ENCODE measurements around the gene C16orf74.

The C16orf74 gene

GRCh38 chr16:85750827-85751697, at the start of gene C16orf74:
Gene C16orf74, minus strand, starts transcription at chr16:85751096. Its CDS starts 15,879 bp downstream, at chr16:85735217.
- peak; percentile 79 for DNase-seq (ENCODE audit: low spot score)

DNA sequence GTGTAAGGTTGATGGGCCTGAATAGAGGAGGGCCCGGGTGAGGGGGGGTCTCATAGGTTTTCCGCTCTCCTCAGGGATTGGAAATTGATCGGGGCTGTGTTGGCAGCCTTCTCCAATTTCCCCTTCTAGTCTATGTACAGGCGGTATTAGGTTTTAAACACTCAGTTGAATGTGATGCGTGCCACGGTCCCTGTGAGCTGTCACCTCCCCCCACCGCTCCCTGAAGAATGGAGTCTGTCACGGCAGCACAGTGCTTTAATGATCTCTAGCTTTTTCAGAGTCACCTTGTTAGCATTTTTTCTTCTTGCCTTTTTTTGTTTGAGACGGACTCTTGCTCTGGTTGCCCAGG, 49.4 kb upstream of the C16orf74 start:
- DNase-seq (ENCODE audit: low spot score): no peak

DNA sequence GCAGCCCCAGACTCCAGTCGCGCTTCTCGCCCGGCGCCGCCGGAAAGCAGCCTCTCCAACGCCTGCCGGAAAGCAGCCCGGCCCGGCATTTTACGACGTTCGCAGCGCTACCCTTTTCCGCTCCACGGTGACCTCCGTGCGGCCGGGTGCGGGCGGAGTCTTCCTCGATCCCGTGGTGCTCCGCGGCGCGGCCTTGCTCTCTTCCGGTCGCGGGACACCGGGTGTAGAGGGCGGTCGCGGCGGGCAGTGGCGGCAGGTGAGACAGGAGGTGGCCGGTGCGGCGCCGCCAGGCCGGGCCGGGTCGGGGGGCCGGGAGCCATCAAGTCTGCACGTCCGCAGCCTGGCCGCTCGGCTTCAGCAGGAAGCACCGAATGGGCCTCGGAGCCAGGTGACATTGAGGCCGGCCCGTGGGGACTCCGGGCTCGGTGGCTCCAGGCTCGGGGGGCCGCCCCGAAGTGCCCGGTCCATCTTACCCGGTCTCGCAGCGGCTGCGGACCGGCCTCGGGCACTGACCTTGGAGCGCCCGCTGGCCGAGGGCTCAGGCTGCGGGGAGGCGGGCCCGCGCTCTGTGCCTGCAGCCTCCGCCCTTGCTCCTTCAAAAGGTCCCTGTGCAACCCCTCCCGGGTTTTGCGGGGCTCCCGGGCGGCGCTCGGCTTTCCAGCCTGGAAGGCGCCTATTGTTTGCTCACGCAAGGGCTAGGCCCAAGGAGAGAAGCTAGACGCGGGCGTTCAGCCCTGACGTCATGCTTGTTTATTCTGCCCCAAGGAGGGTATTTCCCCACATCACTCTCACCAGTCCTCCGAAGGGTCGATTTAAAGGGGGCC, 48.8 kb upstream of the C16orf74 start, which contains the start of the genes COX4I1 and EMC8:
COX4I1 (plus strand) TSS at position 199 of the 824 bp plus-strand sequence. CDS start 1,511 bp downstream, outside the sequence.
EMC8 (minus strand) TSS at position 48 of the 824 bp plus-strand sequence. CDS start 249 bp downstream, outside the sequence.
- peak; percentile 95 for DNase-seq (ENCODE audit: low spot score)

- DNase-seq (ENCODE audit: low spot score): peak; percentile 66
Measured at GRCh38 chr16:85798901-85799496, 48.1 kb upstream of the C16orf74 start.

- peak; percentile 63 for DNase-seq (ENCODE audit: low spot score)
Measured at GRCh38 chr16:85798283-85798776, 47.4 kb upstream of the C16orf74 start.

GRCh38 chr16:85796599-85796998, 45.7 kb upstream of the C16orf74 start:
- no peak for DNase-seq (ENCODE audit: low spot score)

- DNase-seq (ENCODE audit: low spot score): no peak
Measured at GRCh38 chr16:85796152-85796551, 45.3 kb upstream of the C16orf74 start.

DNA sequence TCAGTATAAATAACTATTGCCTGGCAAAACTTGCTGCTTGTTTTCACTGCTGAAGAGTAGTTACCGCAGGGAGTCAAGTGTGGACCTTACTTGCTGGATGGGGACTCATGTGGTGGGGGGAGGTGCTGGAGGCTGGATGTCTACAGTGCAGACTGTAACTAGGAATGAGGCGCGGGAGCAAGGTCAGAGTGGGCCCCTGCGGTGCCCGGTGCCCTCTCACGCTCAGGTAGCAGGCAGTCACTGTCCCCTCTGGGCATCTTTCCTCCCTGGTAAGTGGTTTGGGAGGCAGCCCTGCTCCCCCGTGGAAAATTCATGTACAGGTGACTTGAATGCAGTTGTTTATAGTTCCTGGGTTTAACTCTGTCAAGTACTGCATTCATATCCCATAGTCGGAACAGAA, 43.8 kb upstream of the C16orf74 start:
- no peak for DNase-seq (ENCODE audit: low spot score)

DNA sequence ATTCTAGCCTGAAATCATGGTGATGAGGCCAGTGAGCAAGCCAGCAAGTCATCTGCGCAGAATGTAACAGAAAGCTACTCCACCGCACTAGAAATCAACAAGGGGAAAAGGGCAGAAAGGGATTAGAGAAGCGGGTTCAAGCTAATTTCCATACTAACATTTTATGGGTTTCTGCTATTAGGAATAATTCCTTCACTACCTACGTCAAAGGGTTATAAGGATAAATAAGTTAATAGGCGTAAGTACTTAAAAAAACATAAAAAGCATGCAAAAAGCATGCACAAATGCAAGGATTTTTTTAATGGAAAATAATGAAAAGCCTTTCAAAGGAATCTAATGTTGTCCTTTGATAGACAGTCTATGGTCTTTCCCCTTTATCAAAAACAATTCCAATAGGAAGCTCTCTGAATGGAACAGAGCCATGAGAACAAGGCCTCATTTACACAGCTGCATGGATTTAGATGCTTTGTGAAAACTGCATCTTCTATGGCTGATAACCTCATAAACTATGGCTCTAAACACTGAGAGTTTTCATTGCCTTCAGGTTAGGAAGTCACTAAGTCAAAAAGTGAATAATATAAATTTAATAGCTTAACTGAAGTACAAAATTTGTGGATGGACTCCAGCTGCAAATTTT, 42.9 kb upstream of the C16orf74 start:
- no peak for DNase-seq (ENCODE audit: low spot score)

- no peak for DNase-seq (ENCODE audit: low spot score)
Measured at GRCh38 chr16:85789773-85790172, 38.9 kb upstream of the C16orf74 start.

DNA sequence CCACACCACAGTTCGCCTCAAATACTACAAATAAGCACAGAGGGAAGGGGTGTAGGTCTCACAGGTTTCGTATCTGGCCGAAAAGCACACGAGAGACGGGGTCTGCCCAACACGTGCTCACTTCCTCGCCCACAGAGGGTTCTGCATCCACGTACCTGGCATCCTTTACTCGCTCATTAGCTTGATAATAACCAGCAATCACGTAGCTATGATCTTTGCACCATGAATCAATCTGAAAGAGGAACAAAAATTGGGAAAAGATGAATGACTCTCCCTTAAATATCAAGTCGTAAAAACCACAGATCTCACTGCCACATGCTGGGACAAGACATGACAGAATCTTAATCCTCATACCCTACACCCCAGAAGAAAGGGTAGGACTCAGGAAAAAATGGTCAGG, 37.9 kb upstream of the C16orf74 start:
- no peak for DNase-seq (ENCODE audit: low spot score)

- DNase-seq (ENCODE audit: low spot score): no peak
Measured at GRCh38 chr16:85785927-85786326, 35.0 kb upstream of the C16orf74 start.

DNA sequence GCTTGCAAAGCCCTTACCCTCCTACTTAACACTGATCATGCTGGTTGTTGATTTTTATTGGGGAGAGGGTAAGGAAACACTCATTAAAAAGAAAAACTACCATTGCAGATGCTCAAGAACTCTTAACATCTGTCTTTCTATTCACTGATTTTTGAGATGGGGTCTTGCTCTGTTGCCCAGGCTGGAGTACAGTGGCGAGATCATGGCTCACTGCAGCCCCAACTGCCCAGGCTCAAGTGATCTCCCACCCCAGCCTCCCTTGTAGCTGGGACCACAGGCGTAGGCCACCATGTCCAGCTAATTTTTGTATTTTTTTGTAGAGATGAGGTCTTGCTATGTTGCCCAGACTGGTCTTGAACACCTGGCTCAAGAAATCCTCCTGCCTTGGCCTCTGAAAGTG, 33.9 kb upstream of the C16orf74 start:
- no peak for DNase-seq (ENCODE audit: low spot score)

DNA sequence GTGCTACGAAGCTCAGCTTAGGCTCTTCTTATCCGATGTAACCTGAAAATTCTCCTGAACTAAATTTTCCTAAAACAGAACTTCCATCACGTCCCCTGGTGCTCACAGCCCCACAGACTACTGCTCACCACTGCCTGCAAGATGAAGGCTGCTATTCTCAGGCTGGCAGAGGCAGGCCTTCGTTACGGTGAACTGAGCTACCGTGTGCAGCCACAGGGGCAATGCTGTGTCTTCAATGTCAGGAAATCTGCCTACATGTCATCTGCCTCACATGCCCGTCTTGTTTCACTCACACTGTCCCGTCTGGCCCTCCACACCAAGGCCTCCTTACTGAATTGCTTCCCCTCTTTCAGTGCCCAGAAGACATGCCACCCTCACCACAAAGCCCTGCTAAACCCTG, 32.5 kb upstream of the C16orf74 start:
- DNase-seq (ENCODE audit: low spot score): no peak

DNA sequence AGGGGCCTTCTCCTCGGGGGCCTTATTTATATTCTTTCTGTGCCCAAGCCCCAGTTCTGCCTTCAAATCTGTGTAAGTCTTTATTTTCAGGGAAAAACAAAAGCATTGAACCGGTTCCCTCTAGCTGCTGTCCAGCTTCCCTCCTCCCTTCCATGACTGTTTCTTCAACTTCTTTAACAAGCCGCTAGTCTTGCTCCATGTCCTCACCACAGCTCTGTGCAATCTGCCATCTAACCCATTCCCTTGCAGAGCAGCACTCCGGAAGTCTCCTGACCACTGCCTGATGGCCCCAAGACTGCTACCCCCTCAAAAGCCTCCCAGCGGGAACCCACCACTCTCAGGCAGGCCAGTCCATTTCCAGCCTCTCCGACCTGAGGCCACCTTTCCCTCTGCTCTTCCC, 31.6 kb upstream of the C16orf74 start:
- DNase-seq (ENCODE audit: low spot score): no peak

- DNase-seq (ENCODE audit: low spot score): no peak
Measured at GRCh38 chr16:85781695-85782370, 30.9 kb upstream of the C16orf74 start.

GRCh38 chr16:85781156-85781555, 30.3 kb upstream of the C16orf74 start:
- no peak for DNase-seq (ENCODE audit: low spot score)

- DNase-seq (ENCODE audit: low spot score): no peak
Measured at GRCh38 chr16:85780281-85780680, 29.4 kb upstream of the C16orf74 start.

GRCh38 chr16:85778873-85779272, 28.0 kb upstream of the C16orf74 start:
- DNase-seq (ENCODE audit: low spot score): no peak

GRCh38 chr16:85777583-85778310, 26.9 kb upstream of the C16orf74 start:
- DNase-seq (ENCODE audit: low spot score): no peak

DNA sequence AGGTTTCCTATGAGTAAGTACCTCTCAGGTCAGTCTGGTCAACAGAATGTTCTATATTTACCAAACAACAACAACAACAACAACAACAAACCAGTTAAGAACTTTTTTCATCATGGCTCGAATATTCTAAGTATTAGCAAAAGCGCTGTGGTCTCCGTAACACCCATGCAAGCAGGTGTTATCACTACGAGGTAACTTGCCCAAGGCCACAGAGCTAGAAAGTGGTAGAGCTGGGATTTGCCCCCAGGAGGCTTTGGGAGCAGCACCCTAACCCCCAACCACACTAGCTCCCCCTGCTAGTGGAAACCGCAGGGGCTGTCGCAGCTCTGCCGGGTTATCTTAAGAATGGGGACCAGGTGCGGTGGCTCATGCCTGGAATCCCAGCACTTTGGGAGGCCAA, 23.9 kb upstream of the C16orf74 start:
- no peak for DNase-seq (ENCODE audit: low spot score)
